HG03097 (cell line): ENCODE measurements around the gene USH2A.

Source experiments
- ATAC-seq: cut with Tn5 transposase; IDR thresholded peaks from one replicate; pipeline ENCODE4 v1.9.1; 2021; ENCODE audit not compliant: unreplicated experiment, low FRiP score

The USH2A gene

GRCh38 chr1:215612391-215612790 is 810.9 kb downstream of the USH2A start:
- ATAC-seq = no peak

GRCh38 chr1:215608646-215609045 is 814.6 kb downstream of the USH2A start:
- no peak for ATAC-seq

- no peak for ATAC-seq
Observed at GRCh38 chr1:215607412-215607811, 815.8 kb downstream of the USH2A start.

GRCh38 chr1:215606564-215607168 is 816.6 kb downstream of the USH2A start:
- no peak for ATAC-seq

- ATAC-seq = no peak
Observed at GRCh38 chr1:215606036-215606435, 817.2 kb downstream of the USH2A start.

GRCh38 chr1:215605011-215605621 is 818.1 kb downstream of the USH2A start:
- ATAC-seq = no peak

- ATAC-seq = no peak
Observed at GRCh38 chr1:215603319-215603718, 819.9 kb downstream of the USH2A start.

- ATAC-seq = no peak
Observed at GRCh38 chr1:215601276-215601675, 822.0 kb downstream of the USH2A start.

- no peak for ATAC-seq
Observed at GRCh38 chr1:215600867-215601266, 822.4 kb downstream of the USH2A start.

GRCh38 chr1:215600258-215600792 is 822.9 kb downstream of the USH2A start:
- no peak for ATAC-seq

- ATAC-seq = no peak
Observed at GRCh38 chr1:215599418-215600074, 823.7 kb downstream of the USH2A start.

- no peak for ATAC-seq
Observed at GRCh38 chr1:215597961-215598360, 825.3 kb downstream of the USH2A start.

- no peak for ATAC-seq
Observed at GRCh38 chr1:215595231-215595630, 828.0 kb downstream of the USH2A start.

- ATAC-seq = no peak
Observed at GRCh38 chr1:215594640-215595039, 828.6 kb downstream of the USH2A start.

GRCh38 chr1:215590779-215591491 is 832.3 kb downstream of the USH2A start:
- ATAC-seq = no peak

GRCh38 chr1:215589650-215590435 is 833.4 kb downstream of the USH2A start:
- ATAC-seq = no peak

GRCh38 chr1:215584389-215584788 is 838.9 kb downstream of the USH2A start:
- ATAC-seq = no peak

- no peak for ATAC-seq
Observed at GRCh38 chr1:215583185-215583749, 840.0 kb downstream of the USH2A start.

GRCh38 chr1:215581896-215582295 is 841.4 kb downstream of the USH2A start:
- ATAC-seq = no peak
